GM12801 (cell line): ENCODE results near the gene MAMDC4.
"Not testable (repeated sequence)": the region's sequence is repeated elsewhere in the genome, so short reads cannot be mapped to it uniquely, and the experiment has no call there.

Experiments
- CTCF ChIP-seq: IDR thresholded peaks from one replicate; pipeline ENCODE4 v1.5.1; 2011; ENCODE audit warnings: control low read depth; ENCODE audit not compliant: insufficient read length; ENCODE audit errors: extremely low read depth

MAMDC4 gene

DNA sequence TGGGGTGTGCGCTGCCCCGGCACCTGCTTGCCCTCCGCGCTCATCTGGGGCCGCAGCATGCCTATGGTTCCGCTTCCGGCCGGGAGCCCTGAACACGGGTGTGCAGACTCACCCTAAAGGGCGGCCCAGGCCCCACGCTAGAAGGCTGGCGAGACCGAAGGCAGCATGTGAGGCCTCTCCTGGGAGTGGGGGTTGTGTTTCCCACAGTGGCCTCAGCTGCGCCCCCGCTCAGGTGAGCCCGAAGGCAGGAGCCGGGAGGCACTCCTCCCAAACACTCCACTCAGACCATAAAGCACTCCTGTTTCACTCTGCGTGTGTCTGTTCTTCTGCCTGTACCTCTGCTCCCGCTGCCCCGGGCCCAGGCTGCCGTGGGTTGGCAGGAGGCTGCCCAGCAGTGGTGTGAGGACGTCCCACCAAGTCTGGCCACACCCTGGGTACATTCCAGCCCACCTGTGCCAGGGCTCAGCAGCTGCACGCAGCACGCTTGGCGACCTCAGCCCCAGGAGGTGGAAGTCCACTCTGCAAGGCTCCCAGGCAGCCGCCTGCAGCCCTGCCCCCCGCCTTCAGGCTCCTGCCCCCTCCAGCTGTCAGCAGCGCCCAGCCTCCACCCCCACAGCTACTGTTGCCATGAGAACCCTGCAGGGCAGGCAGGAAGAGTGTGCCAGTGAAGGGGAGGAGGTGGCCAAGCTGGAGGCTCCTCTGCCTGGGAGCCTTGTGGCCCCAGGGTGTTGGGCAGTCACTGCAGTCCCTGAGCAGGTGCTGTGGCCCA lies 11.1 kb upstream of the MAMDC4 start:
- no peak for TF ChIP-seq CTCF

DNA sequence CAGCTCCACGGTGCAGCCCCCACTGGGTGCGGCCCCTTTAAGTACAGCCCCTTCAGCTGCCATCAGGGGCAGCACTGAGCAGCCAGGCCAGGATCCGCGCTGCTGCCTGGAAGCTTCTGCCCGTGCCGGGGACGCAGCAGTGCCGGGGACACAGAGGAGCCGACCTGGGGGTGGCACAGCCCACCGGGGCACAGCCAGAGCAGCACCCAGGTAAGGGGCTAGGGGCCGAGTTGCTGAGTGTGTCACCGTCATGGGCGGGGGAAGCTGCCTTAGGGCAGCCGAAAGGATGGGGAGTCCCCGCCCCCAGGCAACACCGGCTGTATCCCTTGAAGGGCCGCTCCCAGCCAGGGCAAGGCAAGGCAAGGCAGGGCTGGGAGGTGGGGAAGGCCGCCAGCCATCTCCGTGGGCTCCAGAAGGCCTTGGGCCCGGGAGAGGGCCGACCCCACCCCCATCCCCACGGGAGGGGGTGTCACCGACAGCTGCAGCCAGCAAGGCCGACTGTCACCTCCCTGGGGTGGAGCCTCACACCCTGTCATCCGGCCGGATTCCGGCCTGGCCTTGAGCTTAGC lies 9.7 kb upstream of the MAMDC4 start, which contains the start of gene AJM1:
Gene AJM1, plus strand, starts transcription at position 99 of the 569 bp plus-strand sequence. CDS start 1,937 bp downstream, outside the sequence.
- TF ChIP-seq CTCF = not testable (repeated sequence)

- no peak for TF ChIP-seq CTCF
These were observed 7.2 kb upstream of the MAMDC4 start for GRCh38 chr9:136844761-136845464.

- no peak for TF ChIP-seq CTCF
These were observed 6.5 kb upstream of the MAMDC4 start for GRCh38 chr9:136845465-136846260.

DNA sequence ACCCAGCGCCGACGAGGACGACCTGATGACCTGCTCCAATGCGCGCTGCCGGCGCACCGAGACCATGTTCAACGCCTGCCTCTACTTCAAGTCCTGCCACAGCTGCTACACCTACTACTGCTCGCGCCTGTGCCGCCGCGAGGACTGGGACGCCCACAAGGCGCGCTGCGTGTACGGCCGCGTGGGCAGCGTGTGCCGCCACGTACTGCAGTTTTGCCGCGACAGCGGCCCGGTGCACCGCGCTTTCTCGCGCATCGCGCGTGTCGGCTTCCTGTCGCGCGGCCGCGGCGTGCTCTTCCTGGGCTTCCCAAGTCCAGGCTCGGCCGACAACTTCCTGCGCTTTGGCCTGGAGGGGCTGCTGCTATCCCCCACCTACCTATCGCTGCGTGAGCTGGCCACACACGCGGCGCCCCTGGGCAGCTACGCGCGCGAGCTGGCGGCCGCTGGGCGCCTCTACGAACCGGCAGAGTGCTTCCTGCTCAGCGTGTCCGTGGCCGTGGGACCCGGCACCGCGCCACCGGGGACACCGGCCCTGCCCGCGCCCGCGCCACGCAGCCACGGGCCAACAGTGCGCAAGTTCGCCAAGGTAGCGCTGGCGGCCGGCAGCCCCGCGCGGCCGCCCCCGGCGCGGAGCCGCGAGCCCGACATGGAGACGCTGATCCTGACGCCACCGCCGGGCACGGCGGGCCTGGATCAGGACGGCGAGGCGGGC lies 5.6 kb upstream of the MAMDC4 start:
- no peak for TF ChIP-seq CTCF

- TF ChIP-seq CTCF = no peak
These were observed 4.9 kb upstream of the MAMDC4 start for GRCh38 chr9:136847088-136847825.
